ENCODE measurements around the gene SSU72.
A peak's percentile ranks its signal among the peaks of the same experiment; 100 is the strongest.
"Not testable (repeated sequence)": the region's sequence is repeated elsewhere in the genome, so short reads cannot be mapped to it uniquely, and the experiment has no call there.

SSU72 gene

GRCh38 chr1:1556961-1557360, 17.7 kb downstream of the SSU72 start:
- not testable (repeated sequence) for DNase-seq

- no peak for DNase-seq
Observed at GRCh38 chr1:1556505-1556904, 18.2 kb downstream of the SSU72 start.

- DNase-seq: no peak
Observed at GRCh38 chr1:1554926-1555915, 19.4 kb downstream of the SSU72 start.

- no peak for DNase-seq
Observed at GRCh38 chr1:1554550-1554925, 20.1 kb downstream of the SSU72 start.

GRCh38 chr1:1553821-1554494, 20.7 kb downstream of the SSU72 start:
- DNase-seq: no peak

- no peak for DNase-seq
Observed at GRCh38 chr1:1552263-1552639, 22.4 kb downstream of the SSU72 start.

- DNase-seq: no peak
Observed at GRCh38 chr1:1551524-1552262, 23.0 kb downstream of the SSU72 start.

GRCh38 chr1:1550591-1551432, 23.9 kb downstream of the SSU72 start:
- DNase-seq: no peak

GRCh38 chr1:1550087-1550486, 24.6 kb downstream of the SSU72 start:
- DNase-seq: no peak

- no peak for DNase-seq
Observed at GRCh38 chr1:1548591-1548990, 26.1 kb downstream of the SSU72 start.

- DNase-seq: no peak
Observed at GRCh38 chr1:1547476-1547875, 27.2 kb downstream of the SSU72 start.

GRCh38 chr1:1547011-1547410, 27.7 kb downstream of the SSU72 start:
- DNase-seq: no peak

GRCh38 chr1:1545946-1546737, 28.5 kb downstream of the SSU72 start:
- no peak for DNase-seq

- no peak for DNase-seq
Observed at GRCh38 chr1:1544544-1544943, 30.1 kb downstream of the SSU72 start.

GRCh38 chr1:1543706-1544099, 31.0 kb downstream of the SSU72 start:
- DNase-seq: no peak

GRCh38 chr1:1542766-1543705, 31.6 kb downstream of the SSU72 start:
- DNase-seq: peak; percentile 19

GRCh38 chr1:1541956-1542765, 32.5 kb downstream of the SSU72 start:
- DNase-seq: no peak

GRCh38 chr1:1540818-1541628, 33.6 kb downstream of the SSU72 start:
- no peak for DNase-seq
